ENCODE results near the gene ABCC1.

The ABCC1 gene

GRCh38 chr16:16020291-16020690 lies 70.9 kb downstream of the ABCC1 start:
- DNase-seq (ENCODE audit: low read depth) = no peak
- no peak for TF ChIP-seq CTCF (conservative IDR thresholded peaks at IDR 0.05; ENCODE audit: low read length)
- H3K4me3 ChIP-seq (ENCODE audit: low read length) = no peak overlapping the region

GRCh38 chr16:16021020-16021419 lies 71.6 kb downstream of the ABCC1 start:
- TF ChIP-seq CTCF (conservative IDR thresholded peaks at IDR 0.05; ENCODE audit: low read length) = no peak
- H3K4me3 ChIP-seq (ENCODE audit: low read length) = no peak overlapping the region
- DNase-seq (ENCODE audit: low read depth) = no peak

GRCh38 chr16:16021646-16021987 lies 72.2 kb downstream of the ABCC1 start:
- no peak for TF ChIP-seq CTCF (conservative IDR thresholded peaks at IDR 0.05; ENCODE audit: low read length)
- no peak overlapping the region for H3K4me3 ChIP-seq (ENCODE audit: low read length)

GRCh38 chr16:16021988-16022682 lies 72.7 kb downstream of the ABCC1 start:
- no peak for TF ChIP-seq CTCF (conservative IDR thresholded peaks at IDR 0.05; ENCODE audit: low read length)
- DNase-seq (ENCODE audit: low read depth) = peak; percentile 95
- H3K4me3 ChIP-seq (ENCODE audit: low read length) = no peak overlapping the region

More at GRCh38 chr16:16021646-16021987, 72.2 kb downstream of the ABCC1 start:
- no peak for DNase-seq (ENCODE audit: low read depth)

- DNase-seq (ENCODE audit: low read depth) = no peak
- TF ChIP-seq CTCF (conservative IDR thresholded peaks at IDR 0.05; ENCODE audit: low read length) = no peak
- H3K4me3 ChIP-seq (ENCODE audit: low read length) = no peak overlapping the region
Observed at GRCh38 chr16:16022683-16023064, 73.3 kb downstream of the ABCC1 start.

GRCh38 chr16:16025214-16025968 lies 76.0 kb downstream of the ABCC1 start:
- TF ChIP-seq CTCF (conservative IDR thresholded peaks at IDR 0.05; ENCODE audit: low read length) = peak; percentile 13; the same call in 1 of the 2 replicates
- DNase-seq (ENCODE audit: low read depth) = peak; percentile 86
- H3K4me3 ChIP-seq (ENCODE audit: low read length) = no peak overlapping the region

Measured in AG10803 (cell line).